Cortex of kidney (tissue), 1 donor: ENCODE measurements around the gene DPT.

ENCODE experiments used
- DNase-seq: peaks from one replicate; lab custom pipeline; 2025; lab: John Stamatoyannopoulos, UW

DPT gene

GRCh38 chr1:168656485-168656884 is 72.5 kb downstream of the DPT start:
- DNase-seq = no peak

GRCh38 chr1:168654198-168654915 is 74.6 kb downstream of the DPT start:
- no peak for DNase-seq

- DNase-seq = no peak
Observed at GRCh38 chr1:168653567-168653966, 75.4 kb downstream of the DPT start.

- DNase-seq = no peak
Observed at GRCh38 chr1:168645721-168646120, 83.3 kb downstream of the DPT start.
